NOMO-1 (cell line): ENCODE measurements around the gene AHI1.
"Not testable (repeated sequence)": the region's sequence is repeated elsewhere in the genome, so short reads cannot be mapped to it uniquely, and the experiment has no call there.

Source experiments
- DNase-seq, 2 experiments: peaks; one replicate each; lab custom pipeline; 2025; ENCODE audit not compliant: unreplicated experiment in 2 of 2; lab: John Stamatoyannopoulos, UW

AHI1 gene

DNA sequence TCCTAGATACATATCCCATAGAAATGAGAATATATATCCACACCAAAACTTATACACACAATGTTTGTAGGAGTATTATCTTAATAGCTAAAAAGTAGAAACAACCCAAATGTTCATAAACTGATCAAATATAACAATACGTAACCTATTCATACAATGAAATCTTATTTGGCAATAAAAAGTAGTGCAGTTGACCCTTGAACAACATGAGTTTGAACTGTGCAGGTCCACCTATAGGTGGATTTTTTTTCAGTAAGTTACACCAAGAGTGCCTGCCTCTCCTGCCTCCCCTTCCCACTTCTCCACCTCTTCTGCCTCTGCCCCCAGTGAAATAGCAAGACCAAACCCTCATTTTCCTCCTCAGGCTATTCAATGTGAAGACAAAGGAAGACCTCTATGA, 95.2 kb downstream of the AHI1 start:
- no peak for DNase-seq

DNA sequence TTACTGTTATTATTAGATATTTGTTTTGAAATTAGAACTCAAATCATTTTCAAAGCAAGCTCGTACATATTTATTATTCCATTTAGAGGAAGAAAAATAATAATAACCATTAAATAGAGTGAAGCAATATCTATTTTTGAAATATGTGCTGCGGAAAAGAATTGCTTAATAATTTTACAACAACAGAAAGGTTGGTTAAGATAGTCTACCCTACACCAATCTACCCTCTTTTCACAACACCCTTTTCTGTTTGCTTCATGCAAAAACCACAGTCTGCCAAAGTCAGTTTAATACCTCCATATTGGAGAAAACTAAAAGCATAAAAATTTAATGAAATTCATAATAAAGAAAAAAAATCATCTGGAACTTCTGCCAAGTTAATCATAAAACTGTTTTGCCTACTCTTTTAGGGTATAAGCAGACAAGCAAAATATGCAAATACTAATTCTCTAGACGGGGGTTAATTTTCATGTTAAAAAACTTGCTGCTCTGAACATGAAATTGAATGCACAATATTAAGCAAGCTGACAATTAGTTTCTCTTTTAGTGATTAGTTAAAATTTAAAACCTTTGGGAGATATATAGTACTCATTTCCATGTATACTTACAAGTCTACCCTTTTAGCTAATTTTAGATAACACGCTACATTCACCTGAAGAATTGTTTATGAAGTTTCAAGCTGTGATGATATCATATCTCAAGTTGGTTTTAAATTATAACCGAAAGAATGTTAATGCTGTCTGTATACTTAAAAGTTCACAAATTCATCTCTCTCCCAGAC, 100.2 kb downstream of the AHI1 start:
- peak; percentile 88 for DNase-seq

DNA sequence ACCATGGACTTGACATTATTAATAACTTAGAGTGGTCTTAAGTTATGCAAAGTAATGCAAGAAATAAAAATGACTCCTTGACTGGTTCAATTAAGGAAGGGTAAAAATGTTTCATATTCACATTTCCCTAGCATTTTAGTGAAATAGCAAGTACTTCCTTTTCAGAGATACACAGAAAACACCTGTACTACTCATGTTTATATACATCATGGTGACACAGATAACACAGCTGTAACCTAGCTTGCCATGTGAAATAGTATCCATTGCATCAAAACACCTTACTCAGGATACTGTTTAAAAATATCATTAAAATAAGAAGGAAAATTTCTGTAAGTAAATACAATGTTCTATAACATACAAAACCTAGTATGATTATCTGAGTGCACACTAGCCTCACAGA, 102.4 kb downstream of the AHI1 start:
- peak in 1 of 2 experiments; percentile 4 for DNase-seq

DNA sequence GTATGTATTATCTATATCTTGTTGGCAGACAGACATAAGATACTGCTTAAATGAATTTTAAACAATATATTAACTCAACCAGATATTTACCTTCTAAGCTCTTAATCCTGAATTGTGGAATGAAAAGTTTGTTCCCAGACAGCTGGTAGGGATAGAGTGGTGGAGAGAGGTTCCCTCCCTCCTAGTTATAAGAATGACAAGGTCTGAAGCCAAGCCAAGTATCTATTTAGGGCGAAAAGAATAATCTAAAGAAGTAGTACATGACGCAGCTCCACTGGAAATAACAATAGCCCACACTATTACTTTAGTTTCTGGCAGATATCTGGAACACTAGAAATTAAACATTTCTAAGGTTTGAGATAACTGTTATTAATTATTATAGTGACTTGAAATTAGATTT, 104.3 kb downstream of the AHI1 start:
- no peak for DNase-seq

DNA sequence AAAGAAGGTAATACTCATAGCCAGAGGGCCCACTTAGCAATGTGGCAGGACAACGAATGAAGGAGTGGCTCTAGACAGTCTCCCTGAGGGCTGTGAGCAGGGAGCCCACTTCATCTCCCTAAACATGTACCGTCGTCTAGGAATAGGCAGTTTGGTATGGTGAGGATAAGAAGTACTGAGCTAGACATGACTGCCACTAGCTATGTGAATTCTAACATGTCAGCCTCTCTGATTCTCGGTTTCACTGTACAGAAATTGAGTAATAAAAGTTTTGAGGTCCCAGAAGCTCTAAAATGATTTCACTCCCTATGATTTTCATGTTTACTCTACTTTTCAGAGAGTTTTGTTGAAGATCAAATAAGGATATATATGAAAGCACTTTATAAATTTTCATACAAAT, 107.1 kb downstream of the AHI1 start:
- no peak for DNase-seq

DNA sequence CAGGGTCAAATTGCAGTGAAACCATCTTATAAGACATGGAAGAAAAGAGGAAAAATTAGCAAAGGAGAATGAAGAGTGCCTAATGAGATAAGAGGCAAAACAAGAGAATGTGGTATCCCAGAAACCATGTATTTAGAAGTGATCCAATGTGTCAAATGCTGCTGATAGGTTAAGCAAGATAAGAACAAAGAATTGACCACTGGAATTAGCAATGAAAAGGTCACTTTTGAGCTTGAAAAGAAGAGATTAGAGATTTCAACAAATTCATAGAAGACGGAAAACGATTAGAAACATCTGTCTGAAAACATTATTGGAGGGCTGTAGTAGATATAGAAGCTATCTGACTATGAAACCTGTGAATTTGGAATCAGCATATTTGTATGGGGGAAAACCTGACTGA, 112.2 kb downstream of the AHI1 start:
- DNase-seq: no peak

DNA sequence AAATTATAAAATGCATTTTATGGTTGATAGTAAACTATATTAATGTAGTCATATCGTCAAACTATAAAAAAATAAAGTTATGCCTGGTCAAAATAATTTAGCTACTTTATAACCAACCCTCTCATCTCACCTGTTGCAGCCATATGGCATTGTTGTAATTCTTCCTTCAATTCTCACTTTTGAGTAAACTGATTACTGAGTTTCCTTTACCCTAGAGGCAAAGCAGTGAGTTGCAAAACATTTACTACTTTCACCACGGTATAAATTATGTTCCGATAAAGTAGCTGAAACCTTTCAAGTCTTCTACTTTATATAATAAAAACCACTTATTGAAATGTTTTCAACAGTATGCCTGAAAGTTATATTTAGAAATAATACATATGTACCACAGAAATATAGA, 113.8 kb downstream of the AHI1 start:
- DNase-seq: no peak

DNA sequence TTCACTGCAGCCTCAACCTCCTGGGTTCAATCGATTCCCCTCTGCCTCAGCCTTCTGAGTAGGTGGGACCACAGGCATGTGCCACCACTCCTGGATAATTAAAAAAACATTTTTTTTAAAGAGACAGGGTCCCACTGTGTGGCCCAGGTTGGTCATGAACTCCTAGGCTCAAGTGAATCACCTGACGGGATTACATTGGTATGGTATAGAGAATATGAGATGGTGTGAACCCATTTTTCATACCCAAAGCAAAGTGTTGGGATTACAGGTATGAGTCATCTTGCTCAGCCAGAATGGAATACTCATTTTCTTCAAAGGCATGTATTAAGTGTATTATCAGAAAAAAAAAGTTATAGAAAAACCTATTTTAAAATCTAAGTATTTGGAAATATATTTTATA, 114.2 kb downstream of the AHI1 start:
- no peak for DNase-seq

DNA sequence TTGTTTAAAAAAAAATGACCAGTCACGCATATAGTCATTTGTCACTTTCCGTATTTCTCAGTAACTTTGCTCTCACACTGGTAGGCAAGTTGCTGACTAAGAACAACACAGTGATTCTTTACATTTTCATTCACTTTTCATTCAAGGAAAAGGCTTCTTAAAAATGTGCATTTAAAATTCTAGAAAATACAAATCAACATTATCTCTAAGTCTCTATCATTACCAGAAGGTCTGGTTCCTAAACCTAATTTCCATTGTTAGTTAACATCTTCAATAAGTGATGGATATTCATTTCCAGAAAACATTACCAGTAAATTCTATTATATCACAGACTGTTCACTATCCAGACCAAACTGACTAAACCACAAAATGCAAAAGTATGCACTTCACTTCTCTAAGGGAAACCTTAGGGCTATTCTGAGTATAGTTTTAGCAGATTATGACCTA, 115.3 kb downstream of the AHI1 start:
- no peak for DNase-seq

DNA sequence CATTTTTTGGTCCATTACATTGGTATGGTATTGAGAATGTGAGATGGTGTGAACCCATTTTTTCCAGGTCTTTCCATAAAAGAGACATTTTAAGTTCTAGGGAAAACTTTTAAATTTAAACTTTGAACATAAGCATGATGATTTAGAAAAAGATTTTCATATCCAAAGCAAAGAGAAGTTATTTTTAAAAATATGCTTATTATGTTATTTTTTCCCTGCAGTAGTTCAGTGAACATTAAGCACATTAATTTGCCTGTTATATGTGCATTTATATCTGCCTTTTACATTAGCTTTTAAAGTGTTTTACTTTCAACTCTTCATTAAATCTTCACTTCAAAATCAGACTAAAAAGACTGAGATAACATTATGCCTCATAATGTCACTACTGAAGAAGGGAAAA, 116.7 kb downstream of the AHI1 start:
- no peak for DNase-seq

DNA sequence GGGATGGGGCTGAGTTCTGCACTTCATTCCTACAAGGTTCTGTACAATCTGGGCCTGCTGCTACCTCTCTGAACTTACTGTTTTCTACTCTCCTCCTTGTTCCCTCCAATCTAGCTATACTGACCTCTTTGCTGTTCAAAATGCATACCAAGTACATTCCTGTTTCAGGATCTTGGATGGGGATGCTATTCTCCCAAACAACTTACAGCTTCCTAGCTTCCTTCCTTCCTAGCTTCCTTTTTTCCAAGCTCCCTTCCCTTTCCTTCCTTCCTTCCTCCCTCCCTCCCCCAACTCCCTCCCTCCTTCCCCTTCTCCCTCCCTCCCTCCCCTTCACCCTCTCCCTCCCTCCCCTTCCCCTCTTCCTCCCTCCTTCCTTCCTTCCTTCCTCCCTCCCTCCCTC, 117.9 kb downstream of the AHI1 start:
- no peak for DNase-seq

DNA sequence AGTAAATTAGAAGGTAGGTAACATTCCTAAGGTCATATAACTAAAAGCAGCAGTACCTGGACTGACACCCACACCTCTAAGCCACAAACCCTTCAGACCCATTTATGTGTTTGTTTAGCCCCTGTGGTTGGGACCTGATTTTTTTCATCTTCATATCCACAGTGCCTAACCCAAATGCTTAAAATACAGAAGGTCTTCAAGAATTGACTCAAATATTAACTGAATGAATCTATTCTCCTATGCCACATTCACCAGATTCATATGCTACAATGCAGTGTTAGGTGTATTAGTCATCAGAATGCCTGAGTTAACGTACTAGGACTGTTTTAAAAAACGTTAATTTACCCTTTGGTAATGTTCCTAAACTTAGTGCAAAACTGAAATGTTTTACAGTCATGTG, 124.8 kb downstream of the AHI1 start:
- DNase-seq: no peak

DNA sequence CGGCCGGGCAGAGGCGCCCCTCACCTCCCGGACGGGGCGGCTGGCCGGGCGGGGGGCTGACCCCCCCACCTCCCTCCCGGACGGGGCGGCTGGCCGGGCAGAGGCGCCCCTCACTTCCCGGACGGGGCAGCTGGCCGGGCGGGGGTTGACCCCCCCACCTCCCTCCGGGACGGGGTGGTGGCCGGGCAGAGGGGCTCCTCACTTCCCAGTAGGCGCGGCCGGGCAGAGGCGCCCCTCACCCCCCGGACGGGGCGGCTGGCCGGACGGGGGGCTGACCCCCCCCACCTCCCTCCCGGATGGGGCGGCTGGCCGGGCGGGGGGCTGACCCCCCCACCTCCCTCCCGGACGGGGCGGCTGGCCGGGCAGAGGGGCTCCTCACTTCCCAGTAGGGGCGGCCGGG, 133.9 kb downstream of the AHI1 start:
- DNase-seq: not testable (repeated sequence)

DNA sequence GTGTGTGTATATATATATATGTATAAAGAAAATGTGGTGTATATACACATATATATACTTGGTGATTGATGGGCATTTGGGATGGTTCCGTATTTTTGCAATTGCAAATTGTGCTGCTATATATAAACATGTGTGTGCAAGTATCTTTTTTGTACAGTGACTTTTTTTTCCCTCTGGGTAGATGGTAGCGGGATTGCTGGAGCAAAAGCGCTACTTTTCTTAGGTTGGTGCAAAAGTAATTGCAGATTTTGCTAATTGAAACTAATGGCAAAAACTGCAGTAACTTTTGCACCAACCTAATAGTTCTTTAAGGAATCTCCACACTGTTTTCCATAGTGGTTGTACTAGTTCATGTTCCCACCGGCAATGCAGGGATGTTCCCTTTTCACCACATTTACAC, 135.4 kb downstream of the AHI1 start:
- DNase-seq: no peak

DNA sequence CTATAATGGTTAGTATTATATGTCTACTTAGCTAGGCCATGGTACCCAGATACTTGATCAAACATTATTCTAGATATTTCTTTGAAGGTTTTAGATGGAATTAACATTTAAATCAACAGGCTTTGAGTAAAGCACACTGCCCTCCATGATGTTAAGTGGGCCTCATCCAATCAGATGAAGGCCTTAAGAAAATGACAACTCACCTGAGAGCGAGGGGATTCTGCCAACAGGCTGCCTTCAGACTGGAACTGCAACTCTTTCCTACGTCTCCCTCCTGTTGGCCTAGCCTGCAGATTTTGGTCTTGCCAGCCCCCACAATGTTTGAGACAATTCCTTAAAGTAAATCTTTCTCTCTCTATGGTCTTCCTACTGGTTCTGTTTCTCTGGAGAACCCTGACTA, 137.3 kb downstream of the AHI1 start:
- no peak for DNase-seq

DNA sequence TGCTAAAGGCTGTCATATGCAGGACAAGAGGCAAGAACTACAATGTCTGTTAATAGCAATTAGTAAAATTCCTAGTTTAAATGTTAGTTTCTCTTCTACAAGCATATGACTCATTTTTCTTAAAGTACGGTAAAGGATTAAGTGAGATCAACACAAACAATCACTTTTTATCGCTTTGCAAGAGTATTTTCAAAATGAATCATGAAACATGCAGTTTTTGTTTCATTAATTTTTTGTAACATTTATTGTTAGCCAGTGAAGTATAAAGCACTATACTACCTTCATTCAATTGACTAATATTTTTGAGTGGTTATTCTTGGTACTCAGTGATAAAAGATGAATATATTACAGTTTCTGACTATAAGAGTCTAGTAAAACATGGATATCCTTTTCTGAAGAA, 138.6 kb downstream of the AHI1 start:
- no peak for DNase-seq

DNA sequence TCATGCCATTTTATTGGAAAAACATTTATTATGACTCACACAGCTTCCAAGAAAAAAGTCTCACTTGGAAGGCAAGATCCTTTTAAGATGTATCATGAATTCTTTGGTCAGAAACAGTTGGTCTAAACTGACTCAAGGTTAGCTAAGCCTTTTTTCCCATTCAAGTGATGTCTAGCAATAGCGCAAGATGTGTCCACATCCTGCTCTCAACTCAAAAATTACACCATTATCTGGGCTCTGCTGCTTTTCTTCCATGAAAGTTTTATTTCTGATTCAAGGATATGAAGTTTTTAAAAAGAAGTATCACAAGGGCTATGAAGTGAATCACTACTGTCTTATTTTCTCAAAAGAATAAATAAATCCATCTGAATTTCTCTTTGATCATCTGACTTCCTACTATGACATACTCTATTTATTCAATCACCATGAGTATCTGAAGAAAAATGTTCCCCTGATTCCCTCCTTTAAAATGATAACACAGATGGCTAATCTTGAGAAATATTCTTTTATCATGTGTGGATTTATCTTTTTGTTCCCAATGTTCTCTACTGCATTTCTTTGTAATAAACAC, 139.2 kb downstream of the AHI1 start:
- DNase-seq: no peak

DNA sequence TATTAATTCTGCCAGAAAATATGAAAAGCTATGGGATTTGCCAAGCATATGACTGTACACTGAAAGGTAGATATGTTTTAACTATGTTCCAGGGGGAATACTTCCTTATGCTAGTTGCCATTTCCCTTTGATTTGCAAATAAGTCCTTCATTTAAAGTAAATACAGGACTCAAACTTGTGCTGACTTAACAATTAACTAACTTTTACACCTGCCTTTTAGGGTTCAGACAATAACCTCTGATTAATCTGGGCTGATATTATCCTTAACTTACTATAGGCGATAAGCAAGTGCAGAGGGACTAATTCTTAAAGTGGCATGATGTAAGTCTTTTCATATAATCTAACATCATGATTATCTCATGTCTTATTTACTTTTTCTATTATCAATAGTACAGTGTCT, 143.1 kb downstream of the AHI1 start:
- no peak for DNase-seq

DNA sequence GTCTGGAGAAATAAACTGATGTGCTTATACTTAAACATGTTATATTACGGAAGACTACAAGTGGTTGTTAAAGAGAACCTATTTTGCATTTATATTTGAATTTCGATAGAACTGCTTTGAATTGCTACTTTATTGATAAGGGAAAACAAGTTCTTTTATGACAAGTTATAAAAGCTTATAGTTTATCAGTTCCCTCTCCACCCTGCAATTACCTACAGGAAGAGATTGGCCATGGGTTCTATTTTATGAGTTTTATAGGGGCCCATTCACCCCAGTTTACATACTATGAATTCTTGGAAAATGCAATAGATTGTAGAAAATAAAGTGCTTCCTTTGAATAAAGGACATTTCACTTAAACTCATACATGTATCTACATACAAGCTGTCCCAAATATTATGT, 144.4 kb downstream of the AHI1 start:
- no peak for DNase-seq

DNA sequence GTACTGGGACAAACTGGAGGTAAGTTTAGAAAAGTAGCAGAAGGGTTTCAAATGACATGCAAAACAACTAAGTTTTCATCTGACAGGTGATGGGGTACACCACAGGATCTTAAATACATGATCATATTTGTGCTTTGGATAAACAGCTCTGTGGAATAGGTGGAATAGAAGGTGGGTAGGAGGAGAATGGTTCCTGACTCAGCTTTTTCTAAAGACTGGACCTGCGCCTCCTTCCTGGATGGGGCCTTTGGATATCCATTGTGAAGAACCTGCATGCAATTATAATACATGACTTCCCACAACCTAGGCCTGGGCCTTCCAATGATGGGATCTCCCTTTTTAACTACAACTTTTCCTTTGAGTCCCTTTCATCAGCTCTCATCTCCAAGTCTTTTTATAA, 145.9 kb downstream of the AHI1 start:
- no peak for DNase-seq

DNA sequence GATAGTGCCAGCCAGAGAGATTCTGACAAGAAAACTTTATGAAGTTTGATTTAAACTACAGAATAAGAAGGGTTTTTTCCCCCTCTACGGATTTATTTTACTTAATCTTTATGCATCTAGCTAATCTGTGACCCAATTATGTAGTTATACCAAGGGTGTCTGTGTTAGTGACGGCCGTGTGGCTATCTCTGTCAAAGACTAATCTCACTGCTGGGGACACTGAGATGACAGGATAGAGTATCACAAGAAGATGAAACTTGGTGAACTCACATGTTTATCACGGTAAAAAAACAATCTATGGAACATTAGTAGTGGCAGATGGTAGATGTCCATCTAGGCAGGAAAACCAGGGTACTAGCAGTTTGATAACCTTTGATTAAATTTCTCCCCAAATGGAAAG, 149.7 kb downstream of the AHI1 start:
- DNase-seq: no peak

DNA sequence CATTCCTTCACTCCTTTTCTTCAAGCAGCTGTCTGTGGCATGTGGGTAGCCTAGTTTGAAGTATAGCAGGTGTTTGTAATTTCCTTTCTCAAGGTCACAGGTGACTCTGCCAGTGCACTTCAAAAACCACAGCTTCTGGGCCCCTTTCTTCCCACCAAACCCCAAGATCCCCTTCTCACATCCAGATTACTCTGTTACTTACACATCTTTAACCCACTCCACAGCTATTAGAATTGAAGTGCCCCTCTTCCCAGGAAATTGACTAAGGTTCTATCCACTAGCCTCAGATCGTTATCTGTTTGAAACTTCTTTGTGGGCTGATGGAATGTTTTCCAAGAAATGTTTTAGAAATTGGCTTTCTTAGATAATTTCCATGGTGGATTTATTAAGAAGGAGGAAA, 150.8 kb downstream of the AHI1 start:
- no peak for DNase-seq

DNA sequence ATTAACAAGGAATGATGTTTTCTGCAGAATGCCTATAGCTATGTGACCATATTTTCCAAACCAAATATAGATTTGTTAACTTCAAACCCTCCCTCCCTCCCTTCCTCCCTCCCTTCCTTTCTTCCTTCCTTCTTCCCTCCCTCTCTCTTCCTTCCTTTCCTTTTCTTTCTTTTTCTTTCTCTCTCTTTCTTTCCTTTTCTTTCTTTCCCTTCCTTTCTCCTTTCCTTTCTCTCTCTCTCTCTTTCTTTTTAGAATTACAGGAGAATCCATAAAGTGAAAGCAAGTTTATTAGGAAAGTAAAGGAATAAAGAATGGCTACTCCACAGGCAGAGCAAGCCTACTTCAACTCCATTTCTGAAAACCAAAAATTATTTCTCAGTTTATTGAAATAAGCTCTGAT, 153.0 kb downstream of the AHI1 start:
- no peak for DNase-seq
